Cerebellar nuclear complex (tissue), 1 donor: ENCODE data around the gene ACP3.
"Not testable (repeated sequence)": the region's sequence is repeated elsewhere in the genome, so short reads cannot be mapped to it uniquely, and the experiment has no call there.

Experiments
- DNase-seq, 2 experiments: peaks; one replicate each; lab custom pipeline; 2025; lab: John Stamatoyannopoulos, UW

The ACP3 gene, protein sequence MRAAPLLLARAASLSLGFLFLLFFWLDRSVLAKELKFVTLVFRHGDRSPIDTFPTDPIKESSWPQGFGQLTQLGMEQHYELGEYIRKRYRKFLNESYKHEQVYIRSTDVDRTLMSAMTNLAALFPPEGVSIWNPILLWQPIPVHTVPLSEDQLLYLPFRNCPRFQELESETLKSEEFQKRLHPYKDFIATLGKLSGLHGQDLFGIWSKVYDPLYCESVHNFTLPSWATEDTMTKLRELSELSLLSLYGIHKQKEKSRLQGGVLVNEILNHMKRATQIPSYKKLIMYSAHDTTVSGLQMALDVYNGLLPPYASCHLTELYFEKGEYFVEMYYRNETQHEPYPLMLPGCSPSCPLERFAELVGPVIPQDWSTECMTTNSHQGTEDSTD

GRCh38 chr3:132317229-132317948 is at the start of gene ACP3:
ACP3 (plus strand) TSS chr3:132317407; CDS start chr3:132317457, 50 bp downstream.
- no peak for DNase-seq

- DNase-seq = no peak
These were observed 48.3 kb upstream of the ACP3 start for GRCh38 chr3:132268956-132269355.

GRCh38 chr3:132273036-132273435 is 44.2 kb upstream of the ACP3 start:
- no peak for DNase-seq

DNA sequence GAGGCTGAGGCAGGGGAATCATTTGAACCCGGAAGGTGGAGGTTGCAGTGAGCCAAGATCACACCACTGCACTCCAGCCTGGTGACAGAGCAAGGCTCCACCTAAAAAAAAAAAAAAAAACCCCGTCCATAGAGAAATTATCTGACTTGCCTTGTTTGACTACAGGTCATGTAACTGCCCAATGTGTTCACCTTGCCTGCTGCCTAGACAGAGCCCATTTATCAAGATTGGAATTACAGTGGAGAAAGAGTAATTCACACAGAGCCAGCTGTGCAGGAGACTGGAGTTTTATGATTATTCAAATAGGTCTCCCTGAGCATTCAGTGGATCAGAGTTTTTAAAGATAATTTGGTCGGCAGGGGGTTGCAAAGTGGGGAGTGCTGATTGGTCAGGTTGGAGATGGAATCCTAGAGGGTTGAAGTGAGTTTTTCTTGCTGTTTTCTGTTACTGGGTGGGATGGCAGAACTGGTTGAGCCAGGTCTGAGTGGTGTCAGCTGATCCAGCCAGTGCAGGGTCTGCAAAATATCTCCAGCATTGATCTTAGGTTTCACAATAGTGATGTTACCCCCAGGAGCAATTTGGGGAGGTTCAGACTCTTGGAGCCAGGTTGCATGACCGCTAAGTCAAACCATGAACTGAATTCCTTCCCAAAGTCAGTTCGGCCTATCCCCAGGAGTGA is 40.8 kb upstream of the ACP3 start:
- no peak for DNase-seq

GRCh38 chr3:132279030-132279429 is 38.2 kb upstream of the ACP3 start:
- no peak for DNase-seq

DNA sequence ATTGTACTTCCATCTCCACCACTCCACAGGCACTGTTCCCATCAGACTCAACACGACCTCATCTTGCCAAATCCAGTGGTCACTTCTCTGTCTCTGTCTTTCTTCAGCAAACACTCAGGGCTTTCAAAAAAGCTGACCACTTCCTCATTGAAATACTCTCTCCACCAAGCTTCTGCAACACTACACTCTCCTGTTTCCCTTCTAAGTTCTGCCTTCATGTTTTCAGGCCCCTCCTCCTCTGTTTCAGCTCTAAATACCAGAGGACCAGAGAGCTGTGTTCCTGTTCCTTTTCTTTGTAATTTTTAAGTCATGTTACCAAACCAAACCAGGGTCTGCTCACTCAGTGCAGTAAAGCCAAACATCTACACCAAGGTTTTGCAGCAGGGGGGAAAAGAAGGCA is 33.8 kb upstream of the ACP3 start:
- no peak for DNase-seq

GRCh38 chr3:132283916-132284405 is 33.2 kb upstream of the ACP3 start:
- DNase-seq = no peak

DNA sequence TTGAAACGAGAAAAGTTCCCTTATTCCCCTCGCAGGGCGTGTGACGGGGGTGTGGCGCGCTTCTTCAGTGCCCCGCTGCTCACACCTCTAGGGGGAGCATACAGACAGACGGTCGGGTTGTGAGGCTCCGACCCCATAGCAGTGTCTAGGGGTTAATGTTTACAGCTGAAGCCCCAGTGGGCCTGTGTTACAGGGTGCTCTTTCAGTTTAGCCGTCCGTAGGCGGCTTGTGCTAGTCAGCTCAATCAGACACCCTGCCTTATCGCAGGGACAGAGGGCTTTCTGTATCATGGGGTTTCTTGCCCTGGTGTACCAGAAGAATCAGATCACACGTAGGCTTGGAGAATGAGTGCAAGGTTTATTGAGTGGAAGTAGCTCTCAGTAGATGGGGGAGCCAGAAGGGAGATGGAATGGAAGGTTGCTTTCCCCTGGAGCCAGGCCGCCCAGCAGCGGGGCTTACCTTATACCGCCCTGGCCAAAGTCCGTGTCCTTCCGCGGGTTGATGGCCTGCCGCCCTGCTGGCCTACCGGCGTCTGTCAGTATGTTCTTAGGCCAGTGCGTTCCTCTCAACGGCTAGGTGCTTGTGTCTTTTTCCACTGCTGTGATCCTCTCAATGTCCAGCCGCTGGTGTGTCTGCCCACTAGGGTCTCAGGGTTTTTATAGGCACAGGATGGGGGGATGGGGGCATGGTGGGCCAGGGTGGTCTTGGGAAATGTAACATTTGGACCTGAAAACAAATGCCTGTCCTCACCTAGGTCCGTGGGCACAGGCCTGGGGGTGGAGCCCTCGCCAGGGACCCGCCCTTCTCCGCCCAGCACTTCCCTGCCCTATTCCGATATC is 32.2 kb upstream of the ACP3 start:
- no peak for DNase-seq

- DNase-seq = no peak
These were observed 31.6 kb upstream of the ACP3 start for GRCh38 chr3:132285620-132285945.

DNA sequence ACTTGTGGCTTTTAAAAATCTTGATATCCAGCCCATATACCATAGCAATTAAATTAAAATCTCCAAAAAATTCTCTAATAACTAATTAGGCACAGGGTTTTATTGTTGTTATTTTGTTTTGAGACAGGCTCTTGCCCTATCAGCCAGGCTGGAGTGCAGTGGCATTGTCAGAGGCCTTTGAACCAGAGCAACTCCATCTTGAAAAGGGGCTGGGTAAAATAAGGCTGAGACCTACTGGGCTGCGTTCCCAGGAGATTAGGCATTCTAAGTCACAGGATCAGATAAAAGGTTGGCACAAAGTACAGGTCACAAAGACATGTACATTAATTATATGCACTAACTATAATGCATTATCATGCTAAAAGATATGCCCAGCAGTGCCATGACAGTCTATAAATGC is 31.2 kb upstream of the ACP3 start:
- DNase-seq = no peak

GRCh38 chr3:132288357-132288756 is 28.9 kb upstream of the ACP3 start:
- no peak for DNase-seq

GRCh38 chr3:132289316-132289715 is 27.9 kb upstream of the ACP3 start:
- no peak for DNase-seq

DNA sequence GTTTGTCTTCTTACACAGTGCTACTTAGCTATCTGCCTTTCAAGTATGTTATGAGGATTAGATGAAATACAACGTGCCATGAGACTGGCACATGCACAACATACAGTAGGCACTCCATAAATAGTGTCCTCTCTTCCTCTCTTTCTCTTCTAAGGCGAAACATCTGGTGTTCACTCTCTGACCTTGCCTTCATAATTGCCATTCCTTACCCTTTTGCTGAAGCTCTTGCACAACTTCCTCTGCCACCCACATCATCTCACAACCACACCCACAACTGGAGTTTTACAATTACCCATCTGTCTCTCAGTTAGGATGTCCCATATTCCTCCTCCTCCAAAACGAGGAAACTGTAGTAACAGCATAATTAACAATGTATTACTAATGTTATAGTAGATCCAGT is 26.4 kb upstream of the ACP3 start:
- no peak for DNase-seq

DNA sequence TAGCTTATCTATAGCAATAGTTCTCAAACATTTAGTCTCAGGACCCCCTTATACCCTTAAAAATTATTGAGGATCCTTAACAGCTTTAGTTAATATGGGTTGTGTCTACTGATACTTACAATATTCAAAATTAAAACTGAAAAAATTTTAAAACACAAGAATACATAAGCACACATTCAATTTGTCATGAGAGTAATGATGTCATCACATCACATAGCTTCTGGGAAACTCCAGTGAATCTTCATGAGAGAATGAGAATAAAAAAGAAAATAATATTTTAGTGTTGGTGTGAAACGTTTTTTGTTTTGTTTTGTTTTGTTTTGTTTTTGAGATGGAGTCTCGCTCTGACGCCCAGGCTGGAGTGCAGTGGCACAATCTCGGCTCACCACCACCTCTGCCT is 25.2 kb upstream of the ACP3 start:
- no peak for DNase-seq

- no peak for DNase-seq
These were observed 24.0 kb upstream of the ACP3 start for GRCh38 chr3:132293251-132293650.

DNA sequence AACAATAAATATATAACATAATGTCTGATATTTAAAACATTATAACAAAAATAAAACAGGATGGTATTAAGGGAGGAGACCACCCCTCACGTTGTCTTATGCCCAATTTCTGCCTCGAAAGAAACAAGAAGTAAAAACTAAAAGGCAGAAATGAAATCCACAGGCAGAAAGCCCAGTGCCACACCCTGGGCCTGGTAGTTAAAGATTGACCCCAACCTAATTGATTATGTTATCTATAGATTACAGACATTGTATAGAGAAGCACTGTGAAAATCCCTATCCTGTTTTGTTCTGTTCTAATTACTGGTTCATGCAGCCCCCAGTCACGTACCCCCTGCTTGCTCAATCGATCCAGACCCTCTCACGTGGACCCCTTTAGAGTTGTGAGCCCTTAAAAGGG is 22.3 kb upstream of the ACP3 start:
- DNase-seq = no peak

GRCh38 chr3:132303336-132304201 is 13.6 kb upstream of the ACP3 start:
- DNase-seq = not testable (repeated sequence)

DNA sequence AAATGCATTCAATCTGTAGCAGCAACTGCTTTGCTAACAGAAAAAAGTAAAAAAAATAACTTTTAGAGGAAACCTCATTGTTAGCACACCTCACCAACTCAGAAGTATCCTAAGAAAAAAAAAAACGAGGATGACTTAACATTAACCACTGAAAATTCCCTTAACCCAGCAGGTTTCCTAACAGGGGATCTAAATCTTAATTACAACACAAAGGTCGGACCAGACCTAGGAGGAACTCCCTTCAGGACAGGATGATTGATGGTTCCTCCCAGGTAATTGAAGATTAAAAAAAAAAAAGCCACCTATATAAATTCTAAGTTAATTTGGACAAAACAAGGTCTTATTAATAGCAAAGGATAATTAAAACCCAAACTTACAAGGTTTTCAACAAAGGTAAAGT is 12.9 kb upstream of the ACP3 start:
- not testable (repeated sequence) for DNase-seq

DNA sequence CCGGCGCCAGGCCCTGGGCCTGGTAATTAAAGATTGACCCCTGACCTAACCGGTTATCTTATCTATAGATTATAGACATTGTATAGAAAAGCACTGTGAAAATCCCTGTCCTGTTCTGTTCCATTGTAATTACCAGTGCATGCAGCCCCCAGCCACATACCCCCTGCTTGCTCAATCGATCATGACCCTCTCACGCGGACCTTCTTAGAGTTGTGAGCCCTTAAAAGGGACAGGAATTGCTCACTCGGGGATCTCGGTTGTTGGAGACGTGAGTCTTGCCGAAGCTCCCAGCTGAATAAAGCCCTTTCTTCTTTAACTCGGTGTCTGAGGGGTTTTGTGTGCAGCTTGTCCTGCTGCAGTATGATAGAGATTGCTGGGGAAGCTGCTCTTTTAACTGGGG is 7.2 kb upstream of the ACP3 start:
- DNase-seq = not testable (repeated sequence)

GRCh38 chr3:132311316-132311715 is 5.9 kb upstream of the ACP3 start:
- no peak for DNase-seq

GRCh38 chr3:132311841-132312240 is 5.4 kb upstream of the ACP3 start:
- DNase-seq = no peak
